ENCODE measurements around the gene APLP2. TPM values are rescaled to one million over a fixed set of nuclear protein-coding genes. Genes with fewer than 3 reads are reported as not detected.

Gene APLP2
- total RNA-seq, 1 donor from 2014 or later, result 106 TPM

GRCh38 chr11:130070109-130070845 lies 583 bp downstream of the APLP2 start:
- Histone ChIP-seq H3K4me3 (ENCODE audit: low read length in 3 of 3) (peak overlapping the region; percentile 82 to 86 (median 85)), H3K4me1 (ENCODE audit: control insufficient read depth in 3 of 3, insufficient read depth in 3 of 3, low read length in 3 of 3) (peaks cover 13 to 22% (median 14%) of the 10 kb centered on the region in 3 donors), H3K9me3 (ENCODE audit: control insufficient read depth in 3 of 3, low read length in 3 of 3) (no peaks in the 10 kb centered on the region), H3K36me3 (ENCODE audit: control insufficient read depth in 3 of 3, insufficient read depth in 3 of 3, low read length in 3 of 3) (no peaks in the 10 kb centered on the region), H3K27me3 (ENCODE audit: control insufficient read depth in 3 of 3, insufficient read depth in 3 of 3, low read length in 3 of 3) (no peaks in the 10 kb centered on the region), H3K9ac (ENCODE audit: low read depth in 1 of 3, low read length in 3 of 3) (peak overlapping the region; percentile 82 to 91 (median 82)), H3K27ac (ENCODE audit: low read depth, low read length) (peak overlapping the region; percentile 76)

DNA sequence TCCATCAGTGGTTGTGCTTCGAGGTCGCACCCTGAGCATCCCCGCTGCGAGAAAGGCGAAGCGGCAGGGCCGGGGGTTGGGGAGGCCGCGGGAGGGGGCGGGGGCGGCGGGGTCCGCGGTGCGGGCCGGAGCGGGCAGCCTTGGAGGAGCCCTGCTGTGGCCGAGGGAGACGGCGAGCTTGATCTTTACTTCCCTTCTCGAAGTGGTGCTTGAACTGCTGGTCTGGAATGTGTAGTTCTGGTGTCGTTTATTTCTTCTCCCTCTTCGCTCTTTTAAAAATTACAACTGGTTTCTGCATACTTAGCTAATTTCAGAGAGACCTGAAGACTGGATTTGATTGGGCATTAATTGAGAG lies 1.1 kb downstream of the APLP2 start:
- Histone ChIP-seq H3K36me3 (ENCODE audit: control insufficient read depth in 3 of 3, insufficient read depth in 3 of 3, low read length in 3 of 3) (no peaks in the 10 kb centered on the region), H3K27me3 (ENCODE audit: control insufficient read depth in 3 of 3, insufficient read depth in 3 of 3, low read length in 3 of 3) (no peaks in the 10 kb centered on the region), H3K9ac (ENCODE audit: low read depth in 1 of 3, low read length in 3 of 3) (peak overlapping the region; percentile 71 to 91 (median 82)), H3K27ac (ENCODE audit: low read depth, low read length) (peak overlapping the region; percentile 76), H3K9me3 (ENCODE audit: control insufficient read depth in 3 of 3, low read length in 3 of 3) (no peaks in the 10 kb centered on the region), H3K4me1 (ENCODE audit: control insufficient read depth in 3 of 3, insufficient read depth in 3 of 3, low read length in 3 of 3) (peaks cover 13 to 22% (median 14%) of the 10 kb centered on the region in 3 donors), H3K4me3 (ENCODE audit: low read length in 3 of 3) (peak overlapping the region; percentile 82 to 86 (median 85))

DNA sequence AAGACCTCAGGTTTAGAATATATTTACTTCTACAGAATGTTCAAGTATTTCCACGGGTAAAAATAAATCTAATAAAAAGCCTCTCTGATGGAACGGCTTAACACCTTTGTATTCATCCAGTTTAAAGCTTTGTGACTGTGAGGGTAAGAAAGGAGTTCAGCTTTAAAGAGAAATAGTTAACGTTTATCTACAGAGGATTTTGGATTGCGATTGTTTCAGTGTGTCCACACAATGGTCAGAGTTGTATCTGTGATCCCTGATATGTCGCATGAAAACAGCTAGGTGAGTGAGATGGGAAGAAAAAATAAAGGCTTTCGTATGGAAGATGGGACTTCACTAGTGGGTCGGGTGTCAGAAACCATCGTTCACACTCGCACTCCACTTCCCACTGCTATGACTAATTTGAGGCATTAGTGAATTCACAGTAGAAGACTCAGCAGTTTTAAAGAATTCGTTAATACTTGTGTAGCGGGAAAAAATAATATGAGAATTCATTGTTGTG lies 1.6 kb downstream of the APLP2 start:
- Histone ChIP-seq H3K4me1 (ENCODE audit: control insufficient read depth in 3 of 3, insufficient read depth in 3 of 3, low read length in 3 of 3) (peaks cover 13 to 21% (median 14%) of the 10 kb centered on the region in 3 donors), H3K4me3 (ENCODE audit: low read length in 3 of 3) (peak overlapping the region; percentile 58 to 86 (median 82)), H3K27ac (ENCODE audit: low read depth, low read length) (peak overlapping the region; percentile 26), H3K9me3 (ENCODE audit: control insufficient read depth in 3 of 3, low read length in 3 of 3) (no peaks in the 10 kb centered on the region), H3K9ac (ENCODE audit: low read depth in 1 of 3, low read length in 3 of 3) (peak overlapping the region; percentile 10 to 91 (median 64)), H3K27me3 (ENCODE audit: control insufficient read depth in 3 of 3, insufficient read depth in 3 of 3, low read length in 3 of 3) (no peaks in the 10 kb centered on the region), H3K36me3 (ENCODE audit: control insufficient read depth in 3 of 3, insufficient read depth in 3 of 3, low read length in 3 of 3) (no peaks in the 10 kb centered on the region)

DNA sequence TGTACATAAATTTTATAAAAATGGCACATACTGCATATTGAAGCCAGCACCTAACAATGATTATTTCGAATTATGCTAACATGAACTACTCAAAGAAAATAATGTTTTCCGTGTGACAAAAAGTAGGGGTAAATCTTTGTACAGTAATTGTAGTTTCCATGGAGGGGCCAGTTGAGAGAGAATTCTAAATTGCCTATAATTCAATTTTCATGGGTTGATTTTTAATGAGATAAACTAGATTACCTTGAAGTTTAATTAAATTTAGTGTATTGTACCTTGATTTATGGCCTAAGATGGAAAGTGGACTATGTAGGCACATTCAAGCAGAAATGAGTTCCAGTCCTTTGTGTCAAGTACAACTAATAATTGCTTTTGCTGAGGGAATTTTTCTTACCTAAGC lies 5.0 kb downstream of the APLP2 start:
- Histone ChIP-seq H3K27me3 (ENCODE audit: control insufficient read depth in 3 of 3, insufficient read depth in 3 of 3, low read length in 3 of 3) (no peaks in the 10 kb centered on the region), H3K36me3 (ENCODE audit: control insufficient read depth in 3 of 3, insufficient read depth in 3 of 3, low read length in 3 of 3) (no peaks in the 10 kb centered on the region), H3K9ac (ENCODE audit: low read depth in 1 of 3, low read length in 3 of 3) (no peak overlapping the region), H3K4me1 (ENCODE audit: control insufficient read depth in 3 of 3, insufficient read depth in 3 of 3, low read length in 3 of 3) (peaks cover 5 to 6% (median 6%) of the 10 kb centered on the region in 3 donors), H3K27ac (ENCODE audit: low read depth, low read length) (no peak overlapping the region), H3K4me3 (ENCODE audit: low read length in 3 of 3) (no peak overlapping the region), H3K9me3 (ENCODE audit: control insufficient read depth in 3 of 3, low read length in 3 of 3) (no peaks in the 10 kb centered on the region)

DNA sequence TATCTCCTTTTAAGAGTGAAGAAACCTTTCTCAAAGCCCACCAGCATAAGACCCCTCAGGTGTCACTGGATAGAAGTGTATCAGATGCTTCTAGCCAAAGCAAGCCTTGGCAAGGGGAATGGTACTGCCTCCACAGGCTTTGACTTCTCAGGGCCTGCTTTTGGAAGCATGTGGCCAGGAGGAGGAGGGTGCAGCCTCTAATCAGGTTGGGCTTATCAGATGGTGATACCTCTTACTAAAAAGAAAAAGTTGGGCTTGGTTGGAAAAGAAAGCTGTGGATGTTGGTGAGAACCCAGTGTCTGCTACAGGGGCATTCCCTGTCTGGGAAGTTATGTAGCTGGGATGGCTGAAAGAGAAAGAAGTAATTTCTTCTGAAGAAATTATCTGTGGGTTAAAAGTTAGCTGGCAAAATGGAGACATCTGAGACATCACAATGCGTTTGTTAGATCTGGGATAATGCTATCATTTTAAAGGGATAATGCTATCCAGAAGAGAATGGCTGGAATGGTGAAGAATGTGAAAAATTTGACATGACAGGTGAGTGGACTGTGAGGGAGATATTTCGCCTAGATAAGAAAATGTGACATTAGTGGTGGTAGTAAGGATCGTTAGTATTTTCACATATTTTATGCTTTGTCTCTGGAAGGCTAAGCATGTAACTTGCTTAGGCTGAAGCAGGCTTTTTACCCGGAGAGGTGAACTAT lies 7.2 kb downstream of the APLP2 start:
- Histone ChIP-seq H3K36me3 (ENCODE audit: control insufficient read depth in 3 of 3, insufficient read depth in 3 of 3, low read length in 3 of 3) (no peaks in the 10 kb centered on the region), H3K9ac (ENCODE audit: low read depth in 1 of 3, low read length in 3 of 3) (no peak overlapping the region), H3K27me3 (ENCODE audit: control insufficient read depth in 3 of 3, insufficient read depth in 3 of 3, low read length in 3 of 3) (no peaks in the 10 kb centered on the region)

DNA sequence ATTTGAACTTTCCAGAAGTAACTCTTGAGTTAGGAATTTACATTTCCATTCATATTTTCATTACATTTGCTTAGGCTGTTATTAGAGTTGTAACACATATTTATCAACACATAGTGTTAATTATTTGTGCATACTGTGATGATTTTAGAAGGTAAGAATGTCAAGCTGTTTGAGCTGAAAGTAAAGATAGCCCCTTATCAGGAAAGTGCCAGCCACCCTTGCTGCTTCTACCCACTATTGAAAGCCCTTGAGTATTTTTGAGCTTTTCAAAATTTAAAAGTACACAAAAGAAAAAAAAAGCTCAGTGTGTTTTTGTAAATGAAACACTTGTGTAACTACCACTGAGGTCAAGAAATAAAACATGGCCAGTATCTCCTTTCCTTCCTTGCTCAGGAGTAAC lies 8.0 kb downstream of the APLP2 start:
- Histone ChIP-seq H3K36me3 (ENCODE audit: control insufficient read depth in 3 of 3, insufficient read depth in 3 of 3, low read length in 3 of 3) (no peaks in the 10 kb centered on the region), H3K27ac (ENCODE audit: low read depth, low read length) (no peak overlapping the region), H3K9me3 (ENCODE audit: control insufficient read depth in 3 of 3, low read length in 3 of 3) (no peaks in the 10 kb centered on the region), H3K27me3 (ENCODE audit: control insufficient read depth in 3 of 3, insufficient read depth in 3 of 3, low read length in 3 of 3) (no peaks in the 10 kb centered on the region), H3K4me3 (ENCODE audit: low read length in 3 of 3) (no peak overlapping the region), H3K9ac (ENCODE audit: low read depth in 1 of 3, low read length in 3 of 3) (no peak overlapping the region), H3K4me1 (ENCODE audit: control insufficient read depth in 3 of 3, insufficient read depth in 3 of 3, low read length in 3 of 3) (no peaks in the 10 kb centered on the region)

More for the DNA sequence above, 7.2 kb downstream of the APLP2 start:
- H3K4me1 ChIP-seq (ENCODE audit: control insufficient read depth in 3 of 3, insufficient read depth in 3 of 3, low read length in 3 of 3), result peaks cover 0 to 5% (median 2%) of the 10 kb centered on the region in 3 donors
- no peaks in the 10 kb centered on the region for H3K9me3 ChIP-seq (ENCODE audit: control insufficient read depth in 3 of 3, low read length in 3 of 3)
- H3K27ac ChIP-seq (ENCODE audit: low read depth, low read length), result no peak overlapping the region
- no peak overlapping the region for H3K4me3 ChIP-seq (ENCODE audit: low read length in 3 of 3)

- Histone ChIP-seq H3K9ac (ENCODE audit: low read depth in 1 of 3, low read length in 3 of 3) (no peak overlapping the region), H3K4me1 (ENCODE audit: control insufficient read depth in 3 of 3, insufficient read depth in 3 of 3, low read length in 3 of 3) (no peaks in the 10 kb centered on the region), H3K27ac (ENCODE audit: low read depth, low read length) (no peak overlapping the region), H3K36me3 (ENCODE audit: control insufficient read depth in 3 of 3, insufficient read depth in 3 of 3, low read length in 3 of 3) (no peaks in the 10 kb centered on the region), H3K9me3 (ENCODE audit: control insufficient read depth in 3 of 3, low read length in 3 of 3) (no peaks in the 10 kb centered on the region), H3K4me3 (ENCODE audit: low read length in 3 of 3) (no peak overlapping the region), H3K27me3 (ENCODE audit: control insufficient read depth in 3 of 3, insufficient read depth in 3 of 3, low read length in 3 of 3) (no peaks in the 10 kb centered on the region)
These were observed 8.4 kb downstream of the APLP2 start for GRCh38 chr11:130078080-130078479.

DNA sequence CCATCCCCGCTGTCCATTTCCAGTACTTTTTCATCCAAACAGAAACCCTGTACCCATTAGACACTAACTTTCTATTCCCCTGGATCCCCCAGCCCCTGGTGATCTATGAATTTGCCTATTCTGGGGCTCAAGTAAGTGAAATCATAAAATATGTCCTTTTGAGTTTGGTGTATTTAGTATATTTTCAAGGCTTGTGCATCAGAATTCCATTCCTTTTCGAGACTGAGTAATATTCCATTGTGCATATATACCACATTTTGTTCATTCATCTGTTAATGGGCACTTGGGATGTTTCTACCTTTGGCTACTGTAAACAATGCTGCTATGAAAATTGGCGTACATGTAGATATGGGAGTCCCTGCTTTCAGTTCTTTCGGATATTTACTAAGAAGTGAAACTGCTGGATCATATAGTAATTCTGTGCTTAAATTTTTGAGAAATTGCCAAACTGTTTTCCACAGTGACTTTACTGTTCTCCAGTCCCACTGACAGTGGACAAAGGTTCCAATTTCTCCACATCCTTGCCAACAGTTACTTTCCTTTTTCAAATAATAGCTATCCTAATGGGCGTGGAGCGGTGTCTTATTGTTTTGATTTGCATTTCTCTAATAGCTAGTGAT lies 16.1 kb downstream of the APLP2 start:
- Histone ChIP-seq H3K4me1 (ENCODE audit: control insufficient read depth in 3 of 3, insufficient read depth in 3 of 3, low read length in 3 of 3) (peaks cover 17 to 24% (median 17%) of the 10 kb centered on the region in 3 donors), H3K4me3 (ENCODE audit: low read length in 3 of 3) (peak overlapping the region in 1 of 3 donors; percentile 14), H3K9ac (ENCODE audit: low read depth in 1 of 3, low read length in 3 of 3) (no peak overlapping the region), H3K36me3 (ENCODE audit: control insufficient read depth in 3 of 3, insufficient read depth in 3 of 3, low read length in 3 of 3) (no peaks in the 10 kb centered on the region), H3K27ac (ENCODE audit: low read depth, low read length) (no peak overlapping the region), H3K9me3 (ENCODE audit: control insufficient read depth in 3 of 3, low read length in 3 of 3) (no peaks in the 10 kb centered on the region), H3K27me3 (ENCODE audit: control insufficient read depth in 3 of 3, insufficient read depth in 3 of 3, low read length in 3 of 3) (no peaks in the 10 kb centered on the region)

DNA sequence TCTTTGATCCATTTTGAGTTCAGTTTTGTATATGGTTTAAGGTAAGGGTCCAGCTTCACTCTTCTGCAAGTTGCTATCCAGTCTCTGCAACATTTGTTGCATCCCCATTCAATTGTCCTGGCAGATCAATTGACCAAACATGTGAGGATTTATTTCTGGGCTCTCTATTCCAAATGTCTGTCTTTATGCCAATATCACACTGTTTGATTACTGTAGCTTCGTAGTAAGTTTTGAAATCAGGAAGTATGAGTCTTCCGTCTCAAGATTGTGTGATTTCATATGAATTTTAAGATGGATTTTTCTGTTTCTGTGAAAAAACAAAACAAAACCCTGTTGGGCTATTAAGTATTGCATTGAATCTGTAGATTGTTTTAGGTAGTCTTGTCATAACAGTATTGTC lies 17.0 kb downstream of the APLP2 start:
- Histone ChIP-seq H3K9me3 (ENCODE audit: control insufficient read depth in 3 of 3, low read length in 3 of 3) (no peaks in the 10 kb centered on the region), H3K9ac (ENCODE audit: low read depth in 1 of 3, low read length in 3 of 3) (no peak overlapping the region), H3K27me3 (ENCODE audit: control insufficient read depth in 3 of 3, insufficient read depth in 3 of 3, low read length in 3 of 3) (no peaks in the 10 kb centered on the region), H3K36me3 (ENCODE audit: control insufficient read depth in 3 of 3, insufficient read depth in 3 of 3, low read length in 3 of 3) (no peaks in the 10 kb centered on the region), H3K4me3 (ENCODE audit: low read length in 3 of 3) (no peak overlapping the region), H3K27ac (ENCODE audit: low read depth, low read length) (no peak overlapping the region), H3K4me1 (ENCODE audit: control insufficient read depth in 3 of 3, insufficient read depth in 3 of 3, low read length in 3 of 3) (peaks cover 17 to 24% (median 17%) of the 10 kb centered on the region in 3 donors)

Measured in skeletal muscle tissue (tissue), 4 donors.